Coronary artery (tissue), 2 donors: ENCODE results near the gene SPHK2.

Source experiments
- DNase-seq: peaks from one replicate; pipeline ENCODE4 v3.0.0-alpha.2; 2017; ENCODE audit warnings: low spot score
- H3K27ac ChIP-seq, 2 donors: fragments of 200-600 bp; sonication (generic); one replicate each; pipeline ENCODE4 v1.5.1; 2016 to 2019
- H3K4me3 ChIP-seq: fragments of 200-600 bp; sonication (generic); 2 replicates; pipeline ENCODE4 v1.5.1; 2016; ENCODE audit warnings: mild to moderate bottlenecking, moderate library complexity
- CTCF ChIP-seq: fragments of 200-600 bp; sonication (generic); IDR thresholded peaks from one replicate; pipeline ENCODE4 v1.5.1; 2019; ENCODE audit warnings: antibody characterized with exemption

Gene SPHK2

GRCh38 chr19:48603850-48604249 lies 15.5 kb upstream of the SPHK2 start:
- H3K4me3 ChIP-seq = no peak overlapping the region
- no peak overlapping the region for H3K27ac ChIP-seq
- no peak for DNase-seq
- no peak for TF ChIP-seq CTCF

DNA sequence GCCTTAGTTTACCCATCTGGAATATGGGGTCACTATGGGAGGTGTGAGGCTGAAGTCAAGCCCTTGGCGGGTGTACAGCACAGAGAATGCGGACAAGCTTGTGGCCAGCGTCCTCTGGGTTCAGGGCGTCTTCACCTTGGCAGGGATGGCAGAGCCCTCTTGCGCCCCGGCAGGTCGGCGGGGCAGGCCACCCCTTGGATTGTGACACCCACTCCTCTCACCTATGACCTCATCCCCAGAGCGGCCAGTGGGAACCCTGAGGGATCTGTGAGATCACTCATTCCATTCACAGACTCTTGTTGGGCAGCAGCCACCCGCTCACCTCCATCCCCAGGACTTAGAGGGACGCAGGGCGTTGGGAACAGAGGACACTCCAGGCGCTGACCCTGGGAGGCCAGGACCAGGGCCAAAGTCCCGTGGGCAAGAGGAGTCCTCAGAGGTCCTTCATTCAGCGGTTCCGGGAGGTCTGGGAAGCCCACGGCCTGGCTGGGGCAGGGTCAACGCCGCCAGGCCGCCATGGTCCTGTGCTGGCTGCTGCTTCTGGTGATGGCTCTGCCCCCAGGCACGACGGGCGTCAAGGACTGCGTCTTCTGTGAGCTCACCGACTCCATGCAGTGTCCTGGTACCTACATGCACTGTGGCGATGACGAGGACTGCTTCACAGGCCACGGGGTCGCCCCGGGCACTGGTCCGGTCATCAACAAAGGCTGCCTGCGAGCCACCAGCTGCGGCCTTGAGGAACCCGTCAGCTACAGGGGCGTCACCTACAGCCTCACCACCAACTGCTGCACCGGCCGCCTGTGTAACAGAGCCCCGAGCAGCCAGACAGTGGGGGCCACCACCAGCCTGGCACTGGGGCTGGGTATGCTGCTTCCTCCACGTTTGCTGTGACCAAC lies 12.6 kb upstream of the SPHK2 start, which contains the start of gene SPACA4:
Gene SPACA4, plus strand, starts transcription at position 280 of the 896 bp plus-strand sequence. Its CDS starts 237 bp downstream, at position 517.
- DNase-seq = peak; percentile 65
- no peak within 1 kb of the TSS for H3K4me3 ChIP-seq
- no peak within 1 kb of the TSS for H3K27ac ChIP-seq
- no peak for TF ChIP-seq CTCF

DNA sequence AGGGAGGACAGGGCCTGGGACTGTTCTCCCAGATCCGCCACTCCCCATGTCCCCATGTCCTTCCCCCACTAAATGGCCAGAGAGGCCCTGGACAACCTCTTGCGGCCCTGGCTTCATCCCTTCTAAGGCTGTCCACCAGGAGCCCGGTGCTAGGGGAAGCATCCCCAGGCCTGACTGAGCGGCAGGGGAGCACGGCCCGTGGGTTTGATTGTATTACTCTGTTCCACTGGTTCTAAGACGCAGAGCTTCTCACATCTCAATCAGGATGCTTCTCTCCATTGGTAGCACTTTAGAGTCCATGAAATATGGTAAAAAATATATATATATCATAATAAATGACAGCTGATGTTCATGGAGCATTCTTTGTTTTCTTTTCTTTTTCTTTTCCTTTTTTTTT lies 11.9 kb upstream of the SPHK2 start:
- DNase-seq = no peak
- H3K27ac ChIP-seq = no peak overlapping the region
- no peak overlapping the region for H3K4me3 ChIP-seq
- TF ChIP-seq CTCF = no peak

GRCh38 chr19:48608798-48609263 lies 10.5 kb upstream of the SPHK2 start:
- Histone ChIP-seq H3K4me3 (no peak overlapping the region), H3K27ac (no peak overlapping the region)
- TF ChIP-seq CTCF = no peak
- no peak for DNase-seq

GRCh38 chr19:48609571-48610108 lies 9.7 kb upstream of the SPHK2 start:
- Histone ChIP-seq H3K4me3 (no peak overlapping the region), H3K27ac (no peak overlapping the region)
- DNase-seq = no peak
- TF ChIP-seq CTCF = no peak

GRCh38 chr19:48611872-48612271 lies 7.4 kb upstream of the SPHK2 start:
- Histone ChIP-seq H3K27ac (no peak overlapping the region), H3K4me3 (no peak overlapping the region)
- no peak for DNase-seq
- TF ChIP-seq CTCF = no peak
